ENCODE measurements around the gene CFAP97D1. TPM values are rescaled to one million over a fixed set of nuclear protein-coding genes. Genes with fewer than 3 reads are reported as not detected.
A peak's percentile ranks its signal among the peaks of the same experiment; 100 is the strongest.

The CFAP97D1 gene
- not detected in 2 replicates for total RNA-seq

- peak within 1 kb of the TSS; percentile 93 for H3K4me3 ChIP-seq (ENCODE audit: low read depth, low read length)
- H3K27me3 ChIP-seq (ENCODE audit: control insufficient read depth, insufficient read depth, low read length), result no peaks in the 10 kb centered on the region
- FAIRE-seq, result no peak
- peaks cover 5% of the 10 kb centered on the region for H3K36me3 ChIP-seq (ENCODE audit: control insufficient read depth, insufficient read depth, low read length)
- TF ChIP-seq CTCF (IDR thresholded peaks at IDR 0.05; ENCODE audit: insufficient read depth, low read length, severe bottlenecking), result no peak
- DNase-seq (ENCODE audit: low read depth), result no peak
These were observed at the start of gene CFAP97D1 for GRCh38 chr17:43780135-43780534. Gene CFAP97D1, plus strand, starts transcription at chr17:43780435. Its CDS starts 28 bp downstream, at chr17:43780463.

- DNase-seq (ENCODE audit: low read depth) (peak; percentile 64), FAIRE-seq (no peak)
- Histone ChIP-seq H3K27me3 (ENCODE audit: control insufficient read depth, insufficient read depth, low read length) (no peaks in the 10 kb centered on the region), H3K4me3 (ENCODE audit: low read depth, low read length) (no peak overlapping the region), H3K36me3 (ENCODE audit: control insufficient read depth, insufficient read depth, low read length) (no peaks in the 10 kb centered on the region)
- no peak for TF ChIP-seq CTCF (IDR thresholded peaks at IDR 0.05; ENCODE audit: insufficient read depth, low read length, severe bottlenecking)
These were observed 47.3 kb upstream of the CFAP97D1 start for GRCh38 chr17:43732958-43733357.

- no peaks in the 10 kb centered on the region for H3K36me3 ChIP-seq (ENCODE audit: control insufficient read depth, insufficient read depth, low read length)
These were observed 46.3 kb upstream of the CFAP97D1 start for GRCh38 chr17:43733956-43734355.

GRCh38 chr17:43734376-43734775 lies 45.9 kb upstream of the CFAP97D1 start:
- no peak for TF ChIP-seq CTCF (IDR thresholded peaks at IDR 0.05; ENCODE audit: insufficient read depth, low read length, severe bottlenecking)
- DNase-seq (ENCODE audit: low read depth) (no peak), FAIRE-seq (no peak)
- Histone ChIP-seq H3K27me3 (ENCODE audit: control insufficient read depth, insufficient read depth, low read length) (no peaks in the 10 kb centered on the region), H3K36me3 (ENCODE audit: control insufficient read depth, insufficient read depth, low read length) (no peaks in the 10 kb centered on the region), H3K4me3 (ENCODE audit: low read depth, low read length) (no peak overlapping the region)

More at GRCh38 chr17:43733956-43734355, 46.3 kb upstream of the CFAP97D1 start:
- FAIRE-seq (peak; percentile 60), DNase-seq (ENCODE audit: low read depth) (no peak)
- Histone ChIP-seq H3K4me3 (ENCODE audit: low read depth, low read length) (no peak overlapping the region), H3K27me3 (ENCODE audit: control insufficient read depth, insufficient read depth, low read length) (no peaks in the 10 kb centered on the region)
- no peak for TF ChIP-seq CTCF (IDR thresholded peaks at IDR 0.05; ENCODE audit: insufficient read depth, low read length, severe bottlenecking)

- FAIRE-seq (no peak), DNase-seq (ENCODE audit: low read depth) (peak; percentile 16)
- Histone ChIP-seq H3K36me3 (ENCODE audit: control insufficient read depth, insufficient read depth, low read length) (no peaks in the 10 kb centered on the region), H3K4me3 (ENCODE audit: low read depth, low read length) (no peak overlapping the region), H3K27me3 (ENCODE audit: control insufficient read depth, insufficient read depth, low read length) (no peaks in the 10 kb centered on the region)
- TF ChIP-seq CTCF (IDR thresholded peaks at IDR 0.05; ENCODE audit: insufficient read depth, low read length, severe bottlenecking), result no peak
These were observed 43.8 kb upstream of the CFAP97D1 start for GRCh38 chr17:43736389-43736788.

GRCh38 chr17:43737722-43738121 lies 42.5 kb upstream of the CFAP97D1 start:
- H3K36me3 ChIP-seq (ENCODE audit: control insufficient read depth, insufficient read depth, low read length), result no peaks in the 10 kb centered on the region
- FAIRE-seq (no peak), DNase-seq (ENCODE audit: low read depth) (no peak)
- H3K27me3 ChIP-seq (ENCODE audit: control insufficient read depth, insufficient read depth, low read length), result no peaks in the 10 kb centered on the region
- H3K4me3 ChIP-seq (ENCODE audit: low read depth, low read length), result no peak overlapping the region
- TF ChIP-seq CTCF (IDR thresholded peaks at IDR 0.05; ENCODE audit: insufficient read depth, low read length, severe bottlenecking), result no peak

Measured in bronchial epithelial cell (primary cell).